Measurements from ENCODE around the gene ZNF385B. TPM values are rescaled to one million over a fixed set of nuclear protein-coding genes. Genes with fewer than 3 reads are reported as not detected.

ZNF385B gene
- total RNA-seq, 4 donors from 2014 or later: 0.41 to 3.3 TPM; not detected in 2

DNA sequence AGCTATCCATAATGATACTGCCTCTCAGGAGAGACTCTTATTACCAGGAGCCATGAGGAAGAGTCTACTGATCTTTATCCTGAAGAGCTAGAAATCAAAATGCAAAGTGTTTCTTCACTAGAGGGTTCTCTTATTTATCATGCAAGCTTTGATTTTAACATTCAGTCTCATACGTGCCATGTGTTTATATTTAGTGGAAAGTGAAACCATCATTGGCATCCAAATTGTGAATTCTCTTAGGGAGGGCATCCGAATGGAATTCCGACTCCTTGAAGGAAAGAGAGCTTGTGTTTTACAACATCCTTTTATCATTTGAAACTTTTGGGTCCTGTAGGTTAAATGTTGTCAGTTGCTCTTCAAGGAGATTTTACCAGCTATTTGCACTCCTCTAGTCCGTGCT lies 426.4 kb downstream of the ZNF385B start:
- DNase-seq: no peak
- H3K27me3 ChIP-seq: no peaks in the 10 kb centered on the region
- H3K36me3 ChIP-seq: no peaks in the 10 kb centered on the region
- H3K27ac ChIP-seq: no peak overlapping the region
- H3K9me3 ChIP-seq: no peaks in the 10 kb centered on the region
- no peak overlapping the region for H3K4me3 ChIP-seq
- H3K4me1 ChIP-seq: no peaks in the 10 kb centered on the region
- no peak for TF ChIP-seq CTCF (IDR thresholded peaks at IDR 0.05)
- TF ChIP-seq POLR2A (IDR thresholded peaks at IDR 0.05): no peak
- intact Hi-C loops (cut with DNase I; ENCODE audit: low total_unique reads): no loop called here

DNA sequence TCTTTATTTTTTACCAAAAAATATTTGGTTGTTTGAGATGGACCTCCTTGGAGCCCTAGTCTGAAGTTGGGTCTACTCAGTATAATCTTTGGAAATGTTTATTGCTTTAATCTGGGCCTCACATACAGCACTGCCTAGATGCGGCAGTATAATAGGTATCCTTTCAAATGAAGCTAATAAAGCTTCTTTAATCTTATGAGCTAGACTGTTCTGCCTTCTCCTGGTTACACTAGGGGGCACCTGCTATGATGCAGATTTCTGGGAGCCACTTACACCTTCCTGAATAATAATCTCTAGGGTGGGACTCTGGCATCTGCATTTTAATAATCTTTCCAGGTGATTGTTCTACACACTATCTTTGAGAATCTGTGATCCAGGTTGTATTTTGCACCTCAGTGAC lies 427.1 kb downstream of the ZNF385B start:
- no peak overlapping the region for H3K27ac ChIP-seq
- H3K4me3 ChIP-seq: no peak overlapping the region
- no peaks in the 10 kb centered on the region for H3K27me3 ChIP-seq
- no peaks in the 10 kb centered on the region for H3K36me3 ChIP-seq
- no peaks in the 10 kb centered on the region for H3K9me3 ChIP-seq
- H3K4me1 ChIP-seq: no peaks in the 10 kb centered on the region
- TF ChIP-seq POLR2A (IDR thresholded peaks at IDR 0.05): no peak
- TF ChIP-seq CTCF (IDR thresholded peaks at IDR 0.05): no peak
- no peak for DNase-seq
- intact Hi-C loops (cut with DNase I; ENCODE audit: low total_unique reads): no loop called here

DNA sequence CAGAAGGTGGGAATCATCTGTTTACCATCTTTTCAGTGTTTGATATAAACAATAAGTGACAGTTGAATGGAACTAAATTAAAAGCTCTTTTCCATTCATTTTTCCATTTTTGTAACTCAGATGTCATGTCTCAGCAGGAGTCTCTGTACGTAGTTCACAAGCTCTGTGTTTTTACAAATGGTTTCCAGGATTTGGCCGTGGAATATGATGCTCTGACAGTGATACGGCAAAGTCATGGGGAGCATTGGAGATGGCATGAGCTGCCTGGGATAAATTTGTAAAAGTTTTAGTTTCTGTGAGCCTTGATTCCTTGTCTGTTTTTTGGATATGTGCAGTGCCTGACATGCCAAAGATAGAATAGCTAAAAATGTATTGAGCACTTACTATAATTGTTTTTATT lies 428.7 kb downstream of the ZNF385B start:
- TF ChIP-seq POLR2A (IDR thresholded peaks at IDR 0.05) (no peak), CTCF (IDR thresholded peaks at IDR 0.05) (no peak)
- Histone ChIP-seq H3K36me3 (no peaks in the 10 kb centered on the region), H3K4me3 (no peak overlapping the region), H3K27ac (no peak overlapping the region), H3K9me3 (no peaks in the 10 kb centered on the region), H3K4me1 (no peaks in the 10 kb centered on the region), H3K27me3 (no peaks in the 10 kb centered on the region)
- DNase-seq: no peak
- intact Hi-C loops (cut with DNase I; ENCODE audit: low total_unique reads): no loop called here

GRCh38 chr2:179429597-179429996 lies 431.8 kb downstream of the ZNF385B start:
- no peaks in the 10 kb centered on the region for H3K27me3 ChIP-seq
- H3K4me1 ChIP-seq: no peaks in the 10 kb centered on the region
- H3K4me3 ChIP-seq: no peak overlapping the region
- DNase-seq: no peak
- TF ChIP-seq CTCF (IDR thresholded peaks at IDR 0.05): no peak
- TF ChIP-seq POLR2A (IDR thresholded peaks at IDR 0.05): no peak
- intact Hi-C loops (cut with DNase I; ENCODE audit: low total_unique reads): no loop called here
- no peaks in the 10 kb centered on the region for H3K9me3 ChIP-seq
- H3K36me3 ChIP-seq: no peaks in the 10 kb centered on the region
- H3K27ac ChIP-seq: no peak overlapping the region

DNA sequence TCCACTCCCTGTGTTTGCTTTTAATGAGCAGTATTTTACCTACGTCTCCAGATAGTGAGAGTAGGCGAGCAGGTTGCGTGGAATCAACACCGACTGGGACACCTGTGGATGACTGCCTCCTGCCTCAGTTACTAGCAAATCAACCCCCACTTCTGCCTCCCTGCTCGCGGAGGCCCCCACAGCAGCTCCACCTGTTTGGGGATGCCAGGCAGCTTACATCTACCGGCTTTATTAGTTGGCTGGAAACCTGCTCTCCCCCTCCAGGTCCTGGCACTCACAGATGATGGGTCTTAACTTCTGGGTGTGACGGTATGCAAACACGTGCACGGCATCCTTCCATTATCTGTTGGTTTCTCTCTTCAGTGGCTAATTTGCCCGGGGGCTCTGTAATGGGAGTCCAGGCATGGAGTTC lies 432.3 kb downstream of the ZNF385B start:
- Histone ChIP-seq H3K27ac (no peak overlapping the region), H3K4me3 (no peak overlapping the region), H3K27me3 (no peaks in the 10 kb centered on the region), H3K4me1 (no peaks in the 10 kb centered on the region), H3K36me3 (no peaks in the 10 kb centered on the region), H3K9me3 (no peaks in the 10 kb centered on the region)
- no peak for DNase-seq
- TF ChIP-seq CTCF (IDR thresholded peaks at IDR 0.05) (no peak), POLR2A (IDR thresholded peaks at IDR 0.05) (no peak)
- intact Hi-C loops (cut with DNase I; ENCODE audit: low total_unique reads): no loop called here

All from uterus (tissue), 4 donors.